ENCODE measurements around the gene TYW5. TPM values are rescaled to one million over a fixed set of nuclear protein-coding genes. Genes with fewer than 3 reads are reported as not detected.

The TYW5 gene
- polyA plus RNA-seq, 1 of the 3 experiments (the other 2 are of a cell fraction) = 3.6 TPM

GRCh38 chr2:199973703-199974102, 18.4 kb upstream of the TYW5 start:
- Histone ChIP-seq H3K4me2 (no peak overlapping the region), H3K4me3 (ENCODE audit: low read depth in 2 of 2, low read length in 1 of 2) (no peak overlapping the region), H3K27ac (ENCODE audit: low read depth in 2 of 2, low read length in 1 of 2) (no peak overlapping the region), H3K27me3 (ENCODE audit: insufficient read depth) (no peaks in the 10 kb centered on the region), H3K4me1 (ENCODE audit: control insufficient read depth in 1 of 2, insufficient read depth in 2 of 2, low read depth in 1 of 2, low read length in 1 of 2) (peaks cover 3 to 7% of the 10 kb centered on the region in 2 experiments; a peak in 2 of 4 replicates), H3K9me2 (no peaks in the 10 kb centered on the region), H3K9ac (no peak overlapping the region), H2AFZ (ENCODE audit: low read depth) (no peak overlapping the region), H3K36me3 (replicated peaks in 1 of 2; ENCODE audit: control insufficient read depth in 1 of 2, insufficient read depth in 2 of 2, low read length in 1 of 2) (peaks cover 4 to 18% of the 10 kb centered on the region in 2 experiments), H3K9me3 (no peaks in the 10 kb centered on the region), H4K20me1 (ENCODE audit: insufficient read depth) (no peaks in the 10 kb centered on the region), H3F3A (replicated peaks; ENCODE audit: insufficient read depth) (no peaks in the 10 kb centered on the region), H3K79me2 (ENCODE audit: insufficient read depth) (no peaks in the 10 kb centered on the region)
- POLR2A ChIA-PET = no interaction called here
- 20% methylated on average over 2 of the region's 2 CpGs for WGBS (ENCODE audit: low lambda C conversion rate)
- DNase-seq = peak; percentile 40
- CTCF ChIA-PET = interaction anchor here (0.6 to 4.2 kb wide), 32 partner anchors 10 to 1204 kb away, joined by 3 to 96 read pairs (median 4); partner anchors contain the start of genes AOX1 and KCTD18
- TF ChIP-seq EZH2phosphoT487 (IDR thresholded peaks at IDR 0.05; ENCODE audit: borderline replicate concordance, low read depth) (no peak), ZBTB33 (IDR thresholded peaks at IDR 0.05; ENCODE audit: borderline replicate concordance, low read depth) (no peak), RXRA (IDR thresholded peaks at IDR 0.05; ENCODE audit: borderline replicate concordance, low read depth) (no peak), RAD21 (IDR thresholded peaks at IDR 0.05; ENCODE audit: low read length) (peak; percentile 91), CTCF (IDR thresholded peaks at IDR 0.05) (peak; percentile 72), GABPA (IDR thresholded peaks at IDR 0.05; ENCODE audit: low read depth) (no peak), SMC3 (IDR thresholded peaks at IDR 0.05; ENCODE audit: low read depth, low read length) (peak; percentile 61)

GRCh38 chr2:199972088-199972626, 16.9 kb upstream of the TYW5 start:
- Histone ChIP-seq H3F3A (replicated peaks; ENCODE audit: insufficient read depth) (peaks cover 2% of the 10 kb centered on the region), H3K4me1 (ENCODE audit: control insufficient read depth in 1 of 2, insufficient read depth in 2 of 2, low read depth in 1 of 2, low read length in 1 of 2) (peaks cover 0 to 3% of the 10 kb centered on the region in 2 experiments; a peak in 2 of 4 replicates), H3K9me2 (no peaks in the 10 kb centered on the region), H2AFZ (ENCODE audit: low read depth) (no peak overlapping the region), H3K9me3 (no peaks in the 10 kb centered on the region), H4K20me1 (ENCODE audit: insufficient read depth) (no peaks in the 10 kb centered on the region), H3K4me3 (ENCODE audit: low read depth in 2 of 2, low read length in 1 of 2) (no peak overlapping the region), H3K4me2 (no peak overlapping the region), H3K79me2 (ENCODE audit: insufficient read depth) (no peaks in the 10 kb centered on the region), H3K9ac (no peak overlapping the region), H3K27me3 (ENCODE audit: insufficient read depth) (no peaks in the 10 kb centered on the region), H3K36me3 (replicated peaks in 1 of 2; ENCODE audit: control insufficient read depth in 1 of 2, insufficient read depth in 2 of 2, low read length in 1 of 2) (peaks cover 7 to 29% of the 10 kb centered on the region in 2 experiments), H3K27ac (ENCODE audit: low read depth in 2 of 2, low read length in 1 of 2) (no peak overlapping the region)
- no peak for DNase-seq
- CTCF ChIA-PET = interaction anchor here (1.0 to 1.7 kb wide), 5 partner anchors 8 to 1205 kb away, joined by 3 to 7 read pairs (median 4); no protein-coding TSS in a partner anchor
- WGBS (ENCODE audit: low lambda C conversion rate) = 86% methylated on average over 6 of the region's 6 CpGs
- POLR2A ChIA-PET = no interaction called here
- TF ChIP-seq MXI1 (IDR thresholded peaks at IDR 0.05; ENCODE audit: low read depth, low read length) (no peak), RXRA (IDR thresholded peaks at IDR 0.05; ENCODE audit: borderline replicate concordance, low read depth) (no peak), PBX3 (IDR thresholded peaks at IDR 0.05) (no peak), ELF1 (IDR thresholded peaks at IDR 0.05) (no peak), USF1 (IDR thresholded peaks at IDR 0.05; ENCODE audit: borderline replicate concordance, low read depth) (no peak), ZBTB33 (IDR thresholded peaks at IDR 0.05; ENCODE audit: borderline replicate concordance, low read depth) (no peak), FOSL2 (IDR thresholded peaks at IDR 0.05; ENCODE audit: borderline replicate concordance, low read depth) (no peak), RCOR1 (IDR thresholded peaks at IDR 0.05; ENCODE audit: low read length) (no peak), TAF1 (IDR thresholded peaks at IDR 0.05; ENCODE audit: borderline replicate concordance, low read depth, low read length) (no peak), TCF12 (IDR thresholded peaks at IDR 0.05) (no peak), CTCF (IDR thresholded peaks at IDR 0.05) (no peak), NFIC (IDR thresholded peaks at IDR 0.05; ENCODE audit: borderline replicate concordance) (no peak)
